CD4-positive, alpha-beta T cell treated with Interleukin-15 for 4 hours (primary cell): ENCODE results near the gene FAR2.
"Not testable (repeated sequence)": the region's sequence is repeated elsewhere in the genome, so short reads cannot be mapped to it uniquely, and the experiment has no call there.

Source experiments
- DNase-seq: peaks from one replicate; pipeline ENCODE4 v3.0.0-alpha.2; 2020; ENCODE audit warnings: low spot score

FAR2 gene

GRCh38 chr12:29148911-29149690 lies at the start of gene FAR2:
Gene FAR2, plus strand, starts transcription at chr12:29149278. Its CDS starts 121,172 bp downstream, at chr12:29270450.
- peak; percentile 46 for DNase-seq

GRCh38 chr12:29102741-29103140 lies 46.3 kb upstream of the FAR2 start:
- DNase-seq: peak; percentile 36

GRCh38 chr12:29103539-29103974 lies 45.5 kb upstream of the FAR2 start:
- DNase-seq: peak; percentile 71

- DNase-seq: peak; percentile 16
These were observed 44.6 kb upstream of the FAR2 start for GRCh38 chr12:29104516-29104915.

GRCh38 chr12:29110506-29111442 lies 38.3 kb upstream of the FAR2 start:
- no peak for DNase-seq

GRCh38 chr12:29113101-29113500 lies 36.0 kb upstream of the FAR2 start:
- DNase-seq: no peak

GRCh38 chr12:29116414-29116813 lies 32.7 kb upstream of the FAR2 start:
- DNase-seq: no peak

GRCh38 chr12:29131539-29131938 lies 17.5 kb upstream of the FAR2 start:
- DNase-seq: no peak

- DNase-seq: no peak
These were observed 16.8 kb upstream of the FAR2 start for GRCh38 chr12:29132316-29132715.

- no peak for DNase-seq
These were observed 15.9 kb upstream of the FAR2 start for GRCh38 chr12:29133181-29133580.

GRCh38 chr12:29133680-29134079 lies 15.4 kb upstream of the FAR2 start:
- no peak for DNase-seq

GRCh38 chr12:29138256-29138655 lies 10.8 kb upstream of the FAR2 start:
- not testable (repeated sequence) for DNase-seq

- not testable (repeated sequence) for DNase-seq
These were observed 10.2 kb upstream of the FAR2 start for GRCh38 chr12:29138855-29139254.

- DNase-seq: no peak
These were observed 3.5 kb upstream of the FAR2 start for GRCh38 chr12:29145372-29146170.

- DNase-seq: no peak
These were observed 2.9 kb upstream of the FAR2 start for GRCh38 chr12:29146196-29146595.

- no peak for DNase-seq
These were observed 1.1 kb upstream of the FAR2 start for GRCh38 chr12:29147731-29148595.

- no peak for DNase-seq
These were observed 525 bp upstream of the FAR2 start for GRCh38 chr12:29148596-29148910.

- DNase-seq: no peak
These were observed 708 bp downstream of the FAR2 start for GRCh38 chr12:29149691-29150281.

- no peak for DNase-seq
These were observed 1.4 kb downstream of the FAR2 start for GRCh38 chr12:29150462-29150861.

GRCh38 chr12:29152223-29152868 lies 3.3 kb downstream of the FAR2 start:
- no peak for DNase-seq
